ENCODE data around the gene DNAH2.

DNA sequence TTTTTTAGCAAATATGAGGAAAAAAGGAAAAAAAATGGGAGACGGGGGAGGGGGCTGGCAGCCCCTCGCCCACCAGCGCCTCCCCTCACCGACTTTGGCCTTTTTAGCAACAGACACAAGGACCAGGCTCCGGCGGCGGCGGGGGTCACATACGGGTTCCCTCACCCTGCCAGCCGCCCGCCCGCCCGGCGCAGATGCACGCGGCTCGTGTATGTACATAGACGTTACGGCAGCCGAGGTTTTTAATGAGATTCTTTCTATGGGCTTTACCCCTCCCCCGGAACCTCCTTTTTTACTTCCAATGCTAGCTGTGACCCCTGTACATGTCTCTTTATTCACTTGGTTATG, 136.1 kb downstream of the DNAH2 start:
- TF ChIP-seq, protein P1, sequence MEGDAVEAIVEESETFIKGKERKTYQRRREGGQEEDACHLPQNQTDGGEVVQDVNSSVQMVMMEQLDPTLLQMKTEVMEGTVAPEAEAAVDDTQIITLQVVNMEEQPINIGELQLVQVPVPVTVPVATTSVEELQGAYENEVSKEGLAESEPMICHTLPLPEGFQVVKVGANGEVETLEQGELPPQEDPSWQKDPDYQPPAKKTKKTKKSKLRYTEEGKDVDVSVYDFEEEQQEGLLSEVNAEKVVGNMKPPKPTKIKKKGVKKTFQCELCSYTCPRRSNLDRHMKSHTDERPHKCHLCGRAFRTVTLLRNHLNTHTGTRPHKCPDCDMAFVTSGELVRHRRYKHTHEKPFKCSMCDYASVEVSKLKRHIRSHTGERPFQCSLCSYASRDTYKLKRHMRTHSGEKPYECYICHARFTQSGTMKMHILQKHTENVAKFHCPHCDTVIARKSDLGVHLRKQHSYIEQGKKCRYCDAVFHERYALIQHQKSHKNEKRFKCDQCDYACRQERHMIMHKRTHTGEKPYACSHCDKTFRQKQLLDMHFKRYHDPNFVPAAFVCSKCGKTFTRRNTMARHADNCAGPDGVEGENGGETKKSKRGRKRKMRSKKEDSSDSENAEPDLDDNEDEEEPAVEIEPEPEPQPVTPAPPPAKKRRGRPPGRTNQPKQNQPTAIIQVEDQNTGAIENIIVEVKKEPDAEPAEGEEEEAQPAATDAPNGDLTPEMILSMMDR (IDR thresholded peaks at IDR 0.05; ENCODE audit: low read depth, low read length), result no peak
- no peak for TF ChIP-seq EZH2phosphoT487 (IDR thresholded peaks at IDR 0.05; ENCODE audit: low read depth)

Data from OCI-LY3 (cell line).